ENCODE results near the gene UST. TPM values are rescaled to one million over a fixed set of nuclear protein-coding genes. Genes with fewer than 3 reads are reported as not detected.

Gene UST
- total RNA-seq, 1 experiment from 2014 or later, result 32.1 TPM

GRCh38 chr6:148819852-148820251 is 73.0 kb downstream of the UST start:
- ChIA-PET POLR2A (no interaction called here), CTCF (no interaction called here)
- no peaks in the 10 kb centered on the region; the same call in 1 of the 2 replicates for H3K27me3 Mint-ChIP-seq (ENCODE audit: low read depth)
- peak overlapping the region; percentile 50 for H3K4me3 Mint-ChIP-seq
- peak overlapping the region; percentile 95 for H3K27ac Mint-ChIP-seq
- H3K36me3 Mint-ChIP-seq, result peaks cover 14% of the 10 kb centered on the region
- H3K4me1 Mint-ChIP-seq, result peaks cover 83% of the 10 kb centered on the region
- H3K9me3 Mint-ChIP-seq, result peaks cover 8% of the 10 kb centered on the region
- peak; percentile 55 for ATAC-seq
- TF ChIP-seq PRDM15 (CRISPR knock-in tag; IDR thresholded peaks at IDR 0.05), result no peak
- TF ChIP-seq EMX1 (CRISPR knock-in tag; IDR thresholded peaks at IDR 0.05), result no peak
- TF ChIP-seq NFE2L1 (CRISPR knock-in tag; IDR thresholded peaks at IDR 0.05), result no peak
- TF ChIP-seq ZNF263 (CRISPR knock-in tag; IDR thresholded peaks at IDR 0.05; ENCODE audit: low read depth), result no peak
- no peak for TF ChIP-seq ZNF423 (CRISPR knock-in tag; IDR thresholded peaks at IDR 0.05)
- TF ChIP-seq ZNF396 (CRISPR knock-in tag; IDR thresholded peaks at IDR 0.05; ENCODE audit: borderline replicate concordance), result no peak
- TF ChIP-seq TEAD4 (CRISPR knock-in tag; IDR thresholded peaks at IDR 0.05), result no peak
- TF ChIP-seq ZBTB43 (CRISPR knock-in tag; IDR thresholded peaks at IDR 0.05), result no peak
- TF ChIP-seq ZNF232 (CRISPR knock-in tag; IDR thresholded peaks at IDR 0.05), result no peak
- no peak for TF ChIP-seq TP53 (CRISPR knock-in tag; IDR thresholded peaks at IDR 0.05)
- no peak for DNase-seq (ENCODE audit: low spot score)

- ATAC-seq (no peak), DNase-seq (ENCODE audit: low spot score) (no peak)
- peaks cover 13% of the 10 kb centered on the region for H3K9me3 Mint-ChIP-seq
- TF ChIP-seq ZNF396 (CRISPR knock-in tag; IDR thresholded peaks at IDR 0.05; ENCODE audit: borderline replicate concordance) (no peak), NR1H2 (CRISPR knock-in tag; IDR thresholded peaks at IDR 0.05) (no peak), TEAD1 (CRISPR knock-in tag; IDR thresholded peaks at IDR 0.05) (no peak), ZNF263 (CRISPR knock-in tag; IDR thresholded peaks at IDR 0.05; ENCODE audit: low read depth) (no peak), ZBTB43 (CRISPR knock-in tag; IDR thresholded peaks at IDR 0.05) (no peak), PRRX2 (CRISPR knock-in tag; IDR thresholded peaks at IDR 0.05) (no peak), GTF2I (CRISPR knock-in tag; conservative IDR thresholded peaks at IDR 0.05) (no peak), KAT7 (CRISPR knock-in tag; IDR thresholded peaks at IDR 0.05; ENCODE audit: borderline replicate concordance) (no peak), ZBTB21 (CRISPR knock-in tag; IDR thresholded peaks at IDR 0.05; ENCODE audit: borderline replicate concordance) (no peak), HMGA2 (CRISPR knock-in tag; IDR thresholded peaks at IDR 0.05) (no peak), CDX4 (CRISPR knock-in tag; IDR thresholded peaks at IDR 0.05; ENCODE audit: borderline replicate concordance) (no peak), ZNF532 (CRISPR knock-in tag; IDR thresholded peaks at IDR 0.05; ENCODE audit: borderline replicate concordance) (no peak)
- no peak overlapping the region for H3K4me3 Mint-ChIP-seq
- H3K27ac Mint-ChIP-seq, result 0 out of 2 replicates have a peak overlapping the region, but pooled peaks have one; percentile 61
- peaks cover 69% of the 10 kb centered on the region for H3K4me1 Mint-ChIP-seq
- peaks cover 15% of the 10 kb centered on the region for H3K36me3 Mint-ChIP-seq
- ChIA-PET POLR2A (no interaction called here), CTCF (no interaction called here)
- no peaks in the 10 kb centered on the region for H3K27me3 Mint-ChIP-seq (ENCODE audit: low read depth)
These were observed 76.0 kb downstream of the UST start for GRCh38 chr6:148822819-148823218.

Measured in WTC11 (cell line).